SU-DHL-6 (cell line): ENCODE results near the gene NUTF2.

ENCODE experiments used
- H2AFZ ChIP-seq: fragments of 200-600 bp; sonication (generic); 2 replicates; pipeline ENCODE4 v1.6.1; 2014; ENCODE audit warnings: low read depth, mild to moderate bottlenecking, moderate library complexity, mixed read lengths, antibody characterized with exemption, low read length; ENCODE audit not compliant: severe bottlenecking
- H3F3A ChIP-seq: fragments of 200-600 bp; shearing (Covaris generic); 2 replicates; pipeline ENCODE4 v1.6.0; 2016; ENCODE audit warnings: antibody characterized with exemption, mild to moderate bottlenecking; ENCODE audit not compliant: insufficient read depth
- H3K27ac ChIP-seq: fragments of 200-600 bp; sonication (generic); 2 replicates; pipeline ENCODE4 v1.5.1; 2016; ENCODE audit warnings: low read depth, mild to moderate bottlenecking, low read length, moderate library complexity, mixed read lengths
- H3K27me3 ChIP-seq: fragments of 200-600 bp; sonication (generic), shearing (Covaris generic); 2 replicates; pipeline ENCODE4 v1.6.0; 2014; ENCODE audit warnings: mild to moderate bottlenecking, low read length
- H3K36me3 ChIP-seq: fragments of 200-600 bp; sonication (generic); 2 replicates; pipeline ENCODE4 v1.6.1; 2014; ENCODE audit warnings: mild to moderate bottlenecking, low read length, mixed read lengths
- H3K4me2 ChIP-seq: fragments of 300-600, 200-600 bp; shearing (Covaris generic), sonication (generic); 2 replicates; pipeline ENCODE4 v1.6.0; 2014; ENCODE audit warnings: low read length, low read depth, mild to moderate bottlenecking; ENCODE audit not compliant: poor library complexity, severe bottlenecking
- H3K4me3 ChIP-seq: fragments of 200-600 bp; sonication (generic); 2 replicates; pipeline ENCODE4 v1.5.1; 2014; ENCODE audit warnings: antibody characterized with exemption, low read length, mild to moderate bottlenecking, mixed read lengths; ENCODE audit not compliant: insufficient read depth, poor library complexity, severe bottlenecking
- H3K79me2 ChIP-seq: fragments of 200-600 bp; sonication (generic); 2 replicates; pipeline ENCODE4 v1.6.1; 2014; ENCODE audit warnings: mild to moderate bottlenecking, low read length, moderate library complexity; ENCODE audit not compliant: insufficient read depth
- H3K9ac ChIP-seq: fragments of 200-600 bp; sonication (generic); 2 replicates; pipeline ENCODE4 v1.7.0; 2014; ENCODE audit warnings: mild to moderate bottlenecking, low read length
- H3K9me2 ChIP-seq: fragments of 200-600 bp; sonication (generic); replicated peaks from 2 replicates; pipeline ENCODE4 v1.6.1; 2014; ENCODE audit warnings: low read length; ENCODE audit not compliant: insufficient read depth
- H3K9me3 ChIP-seq: fragments of 200-600 bp; sonication (generic); 2 replicates; pipeline ENCODE4 v1.6.1; 2014; ENCODE audit warnings: low read length, mixed read lengths; ENCODE audit not compliant: insufficient read depth
- H4K20me1 ChIP-seq: fragments of 200-600 bp; sonication (generic); 2 replicates; pipeline ENCODE4 v1.6.1; 2014; ENCODE audit warnings: low read depth, mild to moderate bottlenecking, antibody characterized with exemption, low read length, moderate library complexity, mixed read lengths
- EZH2phosphoT487 ChIP-seq: fragments of 200-600 bp; sonication (generic), shearing (Covaris generic); conservative IDR thresholded peaks from 2 replicates; pipeline ENCODE4 v1.6.1; 2018; ENCODE audit warnings: mild to moderate bottlenecking, antibody characterized with exemption, low read length, moderate library complexity, mixed read lengths
- TF ChIP-seq, protein P1 (sequence below): fragments of 200-600 bp; sonication (generic); IDR thresholded peaks from one replicate; pipeline ENCODE4 v1.5.1; 2017; ENCODE audit warnings: antibody characterized with exemption, mild to moderate bottlenecking, low read length, moderate library complexity; ENCODE audit not compliant: insufficient read depth, poor library complexity, severe bottlenecking

NUTF2 gene

DNA sequence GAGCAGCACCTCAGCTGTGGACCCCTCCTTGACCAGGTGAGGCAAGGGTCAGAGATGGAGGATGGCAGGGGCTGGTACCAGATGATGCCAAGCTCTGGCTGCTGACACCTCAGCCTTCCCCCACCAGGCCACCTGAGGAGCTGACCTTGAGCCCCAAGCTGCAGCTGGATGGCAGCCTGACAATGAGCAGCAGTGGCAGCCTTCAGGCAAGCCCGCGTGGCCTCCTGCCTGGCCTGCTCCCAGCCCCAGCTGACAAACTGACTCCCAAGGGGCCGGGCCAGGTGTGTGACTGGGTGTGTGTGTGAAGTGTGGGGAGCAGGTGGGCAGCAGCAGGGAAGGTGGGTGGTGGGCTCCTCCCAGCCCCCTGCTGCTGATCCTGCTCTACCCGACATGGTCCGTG, 33.2 kb downstream of the NUTF2 start:
- H3K4me2 ChIP-seq, result no peak overlapping the region
- TF ChIP-seq EZH2phosphoT487, result no peak
- TF ChIP-seq, protein P1, sequence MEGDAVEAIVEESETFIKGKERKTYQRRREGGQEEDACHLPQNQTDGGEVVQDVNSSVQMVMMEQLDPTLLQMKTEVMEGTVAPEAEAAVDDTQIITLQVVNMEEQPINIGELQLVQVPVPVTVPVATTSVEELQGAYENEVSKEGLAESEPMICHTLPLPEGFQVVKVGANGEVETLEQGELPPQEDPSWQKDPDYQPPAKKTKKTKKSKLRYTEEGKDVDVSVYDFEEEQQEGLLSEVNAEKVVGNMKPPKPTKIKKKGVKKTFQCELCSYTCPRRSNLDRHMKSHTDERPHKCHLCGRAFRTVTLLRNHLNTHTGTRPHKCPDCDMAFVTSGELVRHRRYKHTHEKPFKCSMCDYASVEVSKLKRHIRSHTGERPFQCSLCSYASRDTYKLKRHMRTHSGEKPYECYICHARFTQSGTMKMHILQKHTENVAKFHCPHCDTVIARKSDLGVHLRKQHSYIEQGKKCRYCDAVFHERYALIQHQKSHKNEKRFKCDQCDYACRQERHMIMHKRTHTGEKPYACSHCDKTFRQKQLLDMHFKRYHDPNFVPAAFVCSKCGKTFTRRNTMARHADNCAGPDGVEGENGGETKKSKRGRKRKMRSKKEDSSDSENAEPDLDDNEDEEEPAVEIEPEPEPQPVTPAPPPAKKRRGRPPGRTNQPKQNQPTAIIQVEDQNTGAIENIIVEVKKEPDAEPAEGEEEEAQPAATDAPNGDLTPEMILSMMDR, result no peak
- H3K27ac ChIP-seq, result no peak overlapping the region
- H3K79me2 ChIP-seq, result peaks cover 15% of the 10 kb centered on the region
- no peak overlapping the region for H2AFZ ChIP-seq
- no peak overlapping the region for H3K4me3 ChIP-seq
- no peaks in the 10 kb centered on the region for H4K20me1 ChIP-seq
- no peaks in the 10 kb centered on the region for H3K9me3 ChIP-seq
- H3K9me2 ChIP-seq, result no peaks in the 10 kb centered on the region
- H3K9ac ChIP-seq, result no peak overlapping the region
- no peaks in the 10 kb centered on the region for H3K27me3 ChIP-seq
- H3F3A ChIP-seq, result no peaks in the 10 kb centered on the region
- H3K36me3 ChIP-seq, result no peaks in the 10 kb centered on the region

DNA sequence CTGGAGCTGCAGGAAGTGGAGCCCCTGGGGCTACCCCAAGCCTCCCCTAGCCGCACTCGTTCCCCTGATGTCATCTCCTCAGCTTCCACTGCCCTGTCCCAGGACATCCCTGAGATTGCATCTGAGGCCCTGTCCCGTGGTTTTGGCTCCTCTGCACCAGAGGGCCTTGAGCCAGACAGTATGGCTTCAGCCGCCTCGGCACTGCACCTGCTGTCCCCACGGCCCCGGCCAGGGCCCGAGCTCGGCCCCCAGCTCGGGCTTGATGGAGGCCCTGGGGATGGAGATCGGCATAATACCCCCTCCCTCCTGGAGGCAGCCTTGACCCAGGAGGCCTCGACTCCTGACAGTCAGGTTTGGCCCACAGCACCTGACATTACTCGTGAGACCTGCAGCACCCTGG, 33.9 kb downstream of the NUTF2 start:
- H3K4me2 ChIP-seq, result no peak overlapping the region
- H3K9me2 ChIP-seq, result no peaks in the 10 kb centered on the region
- no peaks in the 10 kb centered on the region for H3K36me3 ChIP-seq
- no peaks in the 10 kb centered on the region for H3K9me3 ChIP-seq
- H3K27me3 ChIP-seq, result no peaks in the 10 kb centered on the region
- H3K9ac ChIP-seq, result no peak overlapping the region
- H3K79me2 ChIP-seq, result peaks cover 8% of the 10 kb centered on the region; the same call in 1 of the 2 replicates
- no peak overlapping the region for H2AFZ ChIP-seq
- no peak for TF ChIP-seq EZH2phosphoT487
- TF ChIP-seq, protein P1, result no peak
- H3K27ac ChIP-seq, result no peak overlapping the region
- no peak overlapping the region for H3K4me3 ChIP-seq
- no peaks in the 10 kb centered on the region for H4K20me1 ChIP-seq
- H3F3A ChIP-seq, result no peaks in the 10 kb centered on the region

DNA sequence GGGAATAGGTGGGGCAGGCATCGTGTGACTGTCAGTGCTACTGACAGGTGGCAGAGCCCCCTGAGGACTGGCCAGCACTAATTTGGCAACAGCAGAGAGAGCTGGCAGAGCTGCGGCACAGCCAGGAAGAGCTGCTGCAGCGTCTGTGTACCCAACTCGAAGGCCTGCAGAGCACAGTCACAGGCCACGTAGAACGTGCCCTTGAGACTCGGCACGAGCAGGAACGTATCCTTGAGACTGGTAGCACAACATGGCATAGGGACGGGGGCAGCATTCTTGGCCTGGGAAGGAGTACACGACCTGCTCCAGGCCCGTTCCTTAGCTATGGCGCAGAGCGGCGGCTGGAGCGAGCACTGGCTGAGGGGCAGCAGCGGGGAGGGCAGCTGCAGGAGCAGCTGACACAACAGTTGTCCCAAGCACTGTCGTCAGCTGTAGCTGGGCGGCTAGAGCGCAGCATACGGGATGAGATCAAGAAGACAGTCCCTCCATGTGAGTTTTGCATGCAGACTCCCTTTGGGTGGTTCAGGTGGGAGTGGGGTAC, 35.0 kb downstream of the NUTF2 start:
- no peaks in the 10 kb centered on the region for H3K36me3 ChIP-seq
- no peaks in the 10 kb centered on the region for H3F3A ChIP-seq
- no peak overlapping the region for H3K4me3 ChIP-seq
- no peak overlapping the region for H3K27ac ChIP-seq
- TF ChIP-seq, protein P1, result no peak
- TF ChIP-seq EZH2phosphoT487, result no peak
- H3K9ac ChIP-seq, result no peak overlapping the region
- no peaks in the 10 kb centered on the region for H3K27me3 ChIP-seq
- H2AFZ ChIP-seq, result no peak overlapping the region
- H3K4me2 ChIP-seq, result no peak overlapping the region
- H3K9me2 ChIP-seq, result no peaks in the 10 kb centered on the region
- H3K9me3 ChIP-seq, result no peaks in the 10 kb centered on the region
- H4K20me1 ChIP-seq, result no peaks in the 10 kb centered on the region
- H3K79me2 ChIP-seq, result no peaks in the 10 kb centered on the region
